Tibial nerve (tissue), 4 donors: Measurements from ENCODE around the gene FANCC. TPM values are rescaled to one million over a fixed set of nuclear protein-coding genes. Genes with fewer than 3 reads are reported as not detected.

Source experiments
- DNase-seq, 2 donors: peaks; one replicate each; pipeline ENCODE4 v3.0.0-alpha.2; 2019; ENCODE audit warnings: low spot score in 2 of 2
- H3K27ac ChIP-seq, 4 donors: fragments of 200-600 bp; sonication (generic) in 3 of 4; one replicate each; pipeline ENCODE4 v1.5.1; 2017 to 2019; ENCODE audit warnings: mild to moderate bottlenecking in 1 of 4
- H3K27me3 ChIP-seq, 2 donors: fragments of 200-600 bp; sonication (generic) in 1 of 2; one replicate each; pipeline versions ENCODE4 v1.5.1 to v1.6.0; 2017 to 2019
- H3K36me3 ChIP-seq, 3 donors: fragments of 200-600 bp; sonication (generic); one replicate each; pipeline ENCODE4 v1.5.1; 2018 to 2019
- H3K4me1 ChIP-seq, 4 donors: fragments of 200-600 bp; sonication (generic) in 3 of 4; one replicate each; pipeline ENCODE4 v1.5.1; 2017 to 2019
- H3K4me3 ChIP-seq, 4 donors: fragments of 200-600 bp; sonication (generic) in 3 of 4; one replicate each; pipeline ENCODE4 v1.5.1; 2017 to 2019; ENCODE audit warnings: mild to moderate bottlenecking in 1 of 4, moderate library complexity in 1 of 4
- H3K9me3 ChIP-seq, 4 donors: fragments of 200-600 bp; sonication (generic) in 3 of 4; one replicate each; pipeline ENCODE4 v1.5.1; 2017 to 2019
- CTCF ChIP-seq, 5 experiments: fragments of 200-600 bp in 3 of 5; fragments of 450-650 bp in 2 of 5; sonication (generic) in 3 of 5; IDR thresholded peaks; one replicate each; pipeline ENCODE4 v1.5.1; 2016 to 2019; ENCODE audit warnings: antibody characterized with exemption in 5 of 5, mild to moderate bottlenecking in 3 of 5, moderate library complexity in 2 of 5
- EP300 ChIP-seq, 2 donors: sonication (generic); formaldehyde crosslinking; IDR thresholded peaks; one replicate each; pipeline ENCODE4 v1.6.1; 2017; ENCODE audit warnings: antibody characterized with exemption in 2 of 2, mild to moderate bottlenecking in 1 of 2
- POLR2A ChIP-seq, 2 donors: fragments of 450-650 bp; IDR thresholded peaks; one replicate each; pipeline ENCODE4 v1.6.1; 2017; ENCODE audit warnings: antibody characterized with exemption in 2 of 2, mild to moderate bottlenecking in 2 of 2, moderate library complexity in 2 of 2
- WGBS, 2 donors: methylation state at CpG; one replicate each; pipeline ENCODE4 v1.1.5; 2018; 5-methylcytosine and 5-hydroxymethylcytosine counted together
- total RNA-seq, 4 donors: library from RNA; depleted of rRNA; stranded (reverse); fragments of >200 nt; gene quantifications; one replicate each; pipeline ENCODE4 v1.1.0, GENCODE V29; 2016

The FANCC gene
- total RNA-seq, 4 donors from 2014 or later, result 6.5 to 12.6 (median 10.2) TPM

GRCh38 chr9:95285307-95285706 is 32.2 kb downstream of the FANCC start:
- H3K27ac ChIP-seq, result no peak overlapping the region
- peaks cover 0 to 14% (median 0%) of the 10 kb centered on the region in 4 donors for H3K4me1 ChIP-seq
- no peak for TF ChIP-seq EP300 (IDR thresholded peaks at IDR 0.05)
- no peak for TF ChIP-seq POLR2A (IDR thresholded peaks at IDR 0.05)
- TF ChIP-seq CTCF (IDR thresholded peaks at IDR 0.05), result no peak
- 65 to 70% methylated on average over 1 of the region's 1 CpG for WGBS, 2 donors
- DNase-seq, result no peak
- no peaks in the 10 kb centered on the region for H3K27me3 ChIP-seq
- no peak overlapping the region for H3K4me3 ChIP-seq
- H3K36me3 ChIP-seq, result no peaks in the 10 kb centered on the region
- H3K9me3 ChIP-seq, result peaks cover 0 to 23% (median 6%) of the 10 kb centered on the region in 4 donors

GRCh38 chr9:95284162-95285080 is 33.1 kb downstream of the FANCC start:
- 76 to 77% methylated on average over 9 of the region's 9 CpGs for WGBS, 2 donors
- Histone ChIP-seq H3K27me3 (no peaks in the 10 kb centered on the region), H3K4me3 (no peak overlapping the region), H3K4me1 (peaks cover 0 to 14% (median 0%) of the 10 kb centered on the region in 4 donors), H3K36me3 (no peaks in the 10 kb centered on the region), H3K27ac (no peak overlapping the region), H3K9me3 (peaks cover 0 to 28% (median 8%) of the 10 kb centered on the region in 4 donors)
- TF ChIP-seq CTCF (IDR thresholded peaks at IDR 0.05) (no peak), EP300 (IDR thresholded peaks at IDR 0.05) (no peak)
- no peak for DNase-seq

- Histone ChIP-seq H3K9me3 (peaks cover 0 to 28% (median 8%) of the 10 kb centered on the region in 4 donors), H3K4me3 (no peak overlapping the region), H3K27me3 (no peaks in the 10 kb centered on the region), H3K36me3 (no peaks in the 10 kb centered on the region), H3K27ac (no peak overlapping the region), H3K4me1 (peaks cover 0 to 14% (median 0%) of the 10 kb centered on the region in 4 donors)
- WGBS, 2 donors, result 78 to 81% methylated on average over 2 of the region's 2 CpGs
- no peak for DNase-seq
- TF ChIP-seq EP300 (IDR thresholded peaks at IDR 0.05) (no peak), CTCF (IDR thresholded peaks at IDR 0.05) (no peak), POLR2A (IDR thresholded peaks at IDR 0.05) (no peak)
Measured at GRCh38 chr9:95283673-95284072, 33.8 kb downstream of the FANCC start.

GRCh38 chr9:95282332-95282731 is 35.2 kb downstream of the FANCC start:
- no peak for DNase-seq
- Histone ChIP-seq H3K27me3 (no peaks in the 10 kb centered on the region), H3K4me3 (no peak overlapping the region), H3K36me3 (no peaks in the 10 kb centered on the region), H3K9me3 (peaks cover 0 to 28% (median 8%) of the 10 kb centered on the region in 4 donors), H3K27ac (no peak overlapping the region), H3K4me1 (peaks cover 0 to 14% (median 0%) of the 10 kb centered on the region in 4 donors)
- TF ChIP-seq POLR2A (IDR thresholded peaks at IDR 0.05) (no peak), CTCF (IDR thresholded peaks at IDR 0.05) (no peak), EP300 (IDR thresholded peaks at IDR 0.05) (no peak)

- Histone ChIP-seq H3K27ac (no peak overlapping the region), H3K27me3 (no peaks in the 10 kb centered on the region), H3K4me1 (peaks cover 0 to 6% (median 0%) of the 10 kb centered on the region in 4 donors), H3K36me3 (no peaks in the 10 kb centered on the region), H3K9me3 (peaks cover 0 to 28% (median 8%) of the 10 kb centered on the region in 4 donors), H3K4me3 (no peak overlapping the region)
- TF ChIP-seq CTCF (IDR thresholded peaks at IDR 0.05), result no peak
- no peak for TF ChIP-seq EP300 (IDR thresholded peaks at IDR 0.05)
- TF ChIP-seq POLR2A (IDR thresholded peaks at IDR 0.05), result no peak
- DNase-seq, result no peak
- 94 to 97% methylated on average over 1 of the region's 1 CpG for WGBS, 2 donors
Measured at GRCh38 chr9:95280745-95281144, 36.8 kb downstream of the FANCC start.
